Stimulated activated CD8-positive, alpha-beta memory T cell treated with anti-CD3 and anti-CD28 coated beads, Interleukin-12 subunit alpha, Interleukin-12 subunit beta, amount 100 ng/mL, for 1 hour (primary cell): ENCODE data around the gene PRTFDC1.
"Not testable (repeated sequence)": the region's sequence is repeated elsewhere in the genome, so short reads cannot be mapped to it uniquely, and the experiment has no call there.

Experiments used
- DNase-seq: peaks from one replicate; pipeline ENCODE4 v3.0.0-alpha.2; 2020; ENCODE audit warnings: low read depth

PRTFDC1 gene

GRCh38 chr10:24930427-24930826 is 22.0 kb downstream of the PRTFDC1 start:
- DNase-seq, result no peak

- DNase-seq, result no peak
Observed at GRCh38 chr10:24929904-24930303, 22.5 kb downstream of the PRTFDC1 start.

- no peak for DNase-seq
Observed at GRCh38 chr10:24929056-24929544, 23.3 kb downstream of the PRTFDC1 start.

- DNase-seq, result no peak
Observed at GRCh38 chr10:24928163-24928562, 24.2 kb downstream of the PRTFDC1 start.

GRCh38 chr10:24926557-24926956 is 25.8 kb downstream of the PRTFDC1 start:
- DNase-seq, result no peak

- no peak for DNase-seq
Observed at GRCh38 chr10:24925799-24926198, 26.6 kb downstream of the PRTFDC1 start.

- not testable (repeated sequence) for DNase-seq
Observed at GRCh38 chr10:24924483-24924882, 27.9 kb downstream of the PRTFDC1 start.

GRCh38 chr10:24922222-24922868 is 30.1 kb downstream of the PRTFDC1 start:
- DNase-seq, result not testable (repeated sequence)

GRCh38 chr10:24920907-24921881 is 31.2 kb downstream of the PRTFDC1 start:
- DNase-seq, result no peak

GRCh38 chr10:24920192-24920591 is 32.2 kb downstream of the PRTFDC1 start:
- not testable (repeated sequence) for DNase-seq

GRCh38 chr10:24919629-24920028 is 32.8 kb downstream of the PRTFDC1 start:
- not testable (repeated sequence) for DNase-seq

- DNase-seq, result no peak
Observed at GRCh38 chr10:24917979-24918378, 34.4 kb downstream of the PRTFDC1 start.

GRCh38 chr10:24917493-24917892 is 34.9 kb downstream of the PRTFDC1 start:
- DNase-seq, result no peak

GRCh38 chr10:24916365-24916764 is 36.0 kb downstream of the PRTFDC1 start:
- no peak for DNase-seq

GRCh38 chr10:24915304-24915703 is 37.1 kb downstream of the PRTFDC1 start:
- DNase-seq, result no peak

- DNase-seq, result no peak
Observed at GRCh38 chr10:24914148-24914547, 38.3 kb downstream of the PRTFDC1 start.

GRCh38 chr10:24912215-24912614 is 40.2 kb downstream of the PRTFDC1 start:
- DNase-seq, result no peak

- DNase-seq, result no peak
Observed at GRCh38 chr10:24911029-24911428, 41.4 kb downstream of the PRTFDC1 start.

- no peak for DNase-seq
Observed at GRCh38 chr10:24910574-24910973, 41.8 kb downstream of the PRTFDC1 start.

GRCh38 chr10:24908793-24909423 is 43.5 kb downstream of the PRTFDC1 start:
- DNase-seq, result no peak

GRCh38 chr10:24907956-24908355 is 44.5 kb downstream of the PRTFDC1 start:
- DNase-seq, result no peak

GRCh38 chr10:24906372-24906771 is 46.0 kb downstream of the PRTFDC1 start:
- no peak for DNase-seq

GRCh38 chr10:24904824-24905223 is 47.6 kb downstream of the PRTFDC1 start:
- no peak for DNase-seq
